ENCODE results near the gene STON2. TPM values are rescaled to one million over a fixed set of nuclear protein-coding genes. Genes with fewer than 3 reads are reported as not detected.

The STON2 gene
- total and polyA plus RNA-seq, 2 of the 13 experiments (the other 11 are each of a cell fraction or from before 2014, with no cell fraction given): 2.1 to 11.0 TPM

GRCh38 chr14:81408595-81408994 is 8.5 kb upstream of the STON2 start:
- Histone ChIP-seq H3K27ac (ENCODE audit: extremely low read length, insufficient read depth, low read length) (no peak overlapping the region), H3K4me2 (ENCODE audit: low read depth, low read length) (no peak overlapping the region), H3K36me3 (replicated peaks in 1 of 2; ENCODE audit: control insufficient read depth in 1 of 2, insufficient read depth in 2 of 2, low read length in 2 of 2) (no peaks in the 10 kb centered on the region), H3K4me1 (ENCODE audit: insufficient read depth, low read length) (peaks cover 22% of the 10 kb centered on the region), H3K9me3 (ENCODE audit: low read length) (no peaks in the 10 kb centered on the region), H3K27me3 (ENCODE audit: control insufficient read depth in 1 of 2, insufficient read depth in 2 of 2, low read length in 2 of 2) (no peaks in the 10 kb centered on the region), H3K79me2 (ENCODE audit: insufficient read depth, low read length) (no peaks in the 10 kb centered on the region), H4K20me1 (ENCODE audit: insufficient read depth, low read length) (no peaks in the 10 kb centered on the region), H3K4me3 (replicated peaks in 1 of 3; ENCODE audit: insufficient read depth in 1 of 3, low read depth in 2 of 3, low read length in 3 of 3) (no peak overlapping the region), H2AFZ (ENCODE audit: low read length) (no peak overlapping the region), H3K9ac (ENCODE audit: insufficient read depth, low read depth, low read length) (no peak overlapping the region)
- WGBS (ENCODE audit: low lambda C conversion rate): 0% methylated on average over 1 of the region's 1 CpG
- ChIA-PET CTCF (ENCODE audit: low intra/inter-chr PET ratio, low total read pairs) (no interaction called here), POLR2A (no interaction called here)
- DNase-seq (ENCODE audit: low spot score) (peak; percentile 73), FAIRE-seq (peak; percentile 88), ATAC-seq (peak; percentile 99)
- intact Hi-C loops (cut with micrococcal nuclease; ENCODE audit: unreplicated experiment): no loop called here
- in situ Hi-C loops (cut with HindIII; ENCODE audit: extremely low pct_ligation_motif_present, low pct_unique_long_range_greater_than_20kb): no loop called here
- no TSS peak for BruUV-seq (replicated peaks)
- no peak for TF ChIP-seq CCAR2 (optimal IDR thresholded peaks at IDR 0.05; ENCODE audit: low read depth, low read length)
- no peak for TF ChIP-seq ZNF253 (CRISPR knock-in tag; IDR thresholded peaks at IDR 0.05; ENCODE audit: borderline replicate concordance)
- no peak for TF ChIP-seq ZNF761 (CRISPR knock-in tag; conservative IDR thresholded peaks at IDR 0.05)
- no peak for TF ChIP-seq ZNF547 (CRISPR knock-in tag; IDR thresholded peaks at IDR 0.05)
- TF ChIP-seq ARHGAP35 (CRISPR knock-in tag; IDR thresholded peaks at IDR 0.05; ENCODE audit: borderline replicate concordance): no peak
- no peak for TF ChIP-seq ZNF180 (CRISPR knock-in tag; IDR thresholded peaks at IDR 0.05; ENCODE audit: borderline replicate concordance, low read depth)
- no peak for TF ChIP-seq HDAC6 (IDR thresholded peaks at IDR 0.05; ENCODE audit: low read depth, low read length)
- TF ChIP-seq ZNF235 (CRISPR knock-in tag; IDR thresholded peaks at IDR 0.05; ENCODE audit: borderline replicate concordance): no peak
- TF ChIP-seq ZNF230 (CRISPR knock-in tag; IDR thresholded peaks at IDR 0.05): no peak
- no peak for TF ChIP-seq NCOA1 (CRISPR knock-in tag; IDR thresholded peaks at IDR 0.05)
- no peak for TF ChIP-seq SUZ12 (IDR thresholded peaks at IDR 0.05; ENCODE audit: low read depth, low read length)
- TF ChIP-seq JUND (CRISPR knock-in tag; IDR thresholded peaks at IDR 0.05): no peak
- 0 out of 2 replicates have a peak, but pooled peaks have one; percentile 40 for TF ChIP-seq ZBTB43 (CRISPR knock-in tag; conservative IDR thresholded peaks at IDR 0.05)
- no peak for TF ChIP-seq ZNF576 (CRISPR knock-in tag; IDR thresholded peaks at IDR 0.05)
- no peak for TF ChIP-seq ZMYM4 (CRISPR knock-in tag; IDR thresholded peaks at IDR 0.05)
- TF ChIP-seq ZNF704 (CRISPR knock-in tag; IDR thresholded peaks at IDR 0.05; ENCODE audit: borderline replicate concordance): no peak
- no peak for TF ChIP-seq ZSCAN9 (CRISPR knock-in tag; IDR thresholded peaks at IDR 0.05; ENCODE audit: borderline replicate concordance)
- no peak for TF ChIP-seq ZNF792 (CRISPR knock-in tag; IDR thresholded peaks at IDR 0.05)
- TF ChIP-seq ZBTB21 (CRISPR knock-in tag; IDR thresholded peaks at IDR 0.05): no peak
- TF ChIP-seq ZNF549 (CRISPR knock-in tag; IDR thresholded peaks at IDR 0.05): no peak
- no peak for TF ChIP-seq AKAP8 (CRISPR knock-in tag; IDR thresholded peaks at IDR 0.05)
- no peak for TF ChIP-seq ZSCAN25 (CRISPR knock-in tag; IDR thresholded peaks at IDR 0.05)
- no peak for TF ChIP-seq LBX2 (CRISPR knock-in tag; IDR thresholded peaks at IDR 0.05; ENCODE audit: borderline replicate concordance)
- TF ChIP-seq ZFAT (CRISPR knock-in tag; conservative IDR thresholded peaks at IDR 0.05): no peak
- no peak for TF ChIP-seq PHF5A (CRISPR knock-in tag; IDR thresholded peaks at IDR 0.05; ENCODE audit: low read depth, unreplicated experiment)
- TF ChIP-seq ZFY (CRISPR knock-in tag; IDR thresholded peaks at IDR 0.05): no peak
- TF ChIP-seq CENPX (CRISPR knock-in tag; IDR thresholded peaks at IDR 0.05): no peak
